Stimulated activated CD4-positive, alpha-beta T cell treated with anti-CD3 and anti-CD28 coated beads, Interleukin-2, amount 100 ng/mL, for 4 hours (primary cell): Measurements from ENCODE around the gene CD3G.
A peak's percentile ranks its signal among the peaks of the same experiment; 100 is the strongest.

Experiments
- DNase-seq: peaks from one replicate; pipeline ENCODE4 v3.0.0-alpha.2; 2020; ENCODE audit warnings: low read depth

Gene CD3G

GRCh38 chr11:118325283-118325682 lies 18.9 kb upstream of the CD3G start:
- DNase-seq = no peak

GRCh38 chr11:118328745-118329144 lies 15.4 kb upstream of the CD3G start:
- DNase-seq = no peak

- no peak for DNase-seq
Observed at GRCh38 chr11:118334745-118335144, 9.4 kb upstream of the CD3G start.

- DNase-seq = peak; percentile 90
Observed at GRCh38 chr11:118338637-118339061, 5.5 kb upstream of the CD3G start.

- no peak for DNase-seq
Observed at GRCh38 chr11:118339281-118339961, 4.7 kb upstream of the CD3G start.

GRCh38 chr11:118340449-118340848 lies 3.7 kb upstream of the CD3G start:
- DNase-seq = no peak

- no peak for DNase-seq
Observed at GRCh38 chr11:118341261-118341660, 2.9 kb upstream of the CD3G start.

- DNase-seq = no peak
Observed at GRCh38 chr11:118341815-118342489, 2.2 kb upstream of the CD3G start.

- peak; percentile 74 for DNase-seq
Observed at GRCh38 chr11:118342503-118343161, 1.5 kb upstream of the CD3G start, which contains the start of gene CD3D. Gene CD3D (minus strand): TSS chr11:118342705. CDS start chr11:118342607, 98 bp downstream.

GRCh38 chr11:118343248-118343647 lies 896 bp upstream of the CD3G start:
- DNase-seq = no peak

- DNase-seq = no peak
Observed at GRCh38 chr11:118349475-118349874, 5.3 kb downstream of the CD3G start.

GRCh38 chr11:118353084-118353710 lies 9.1 kb downstream of the CD3G start:
- no peak for DNase-seq

- DNase-seq = no peak
Observed at GRCh38 chr11:118358071-118358470, 13.9 kb downstream of the CD3G start.

- peak; percentile 98 for DNase-seq
Observed at GRCh38 chr11:118359295-118359958, 15.3 kb downstream of the CD3G start, which contains the start of gene UBE4A. Gene UBE4A (plus strand): TSS chr11:118359600. CDS start chr11:118365081, 5,481 bp downstream.

- DNase-seq = no peak
Observed at GRCh38 chr11:118364956-118365615, 20.9 kb downstream of the CD3G start.

GRCh38 chr11:118366287-118366686 lies 22.1 kb downstream of the CD3G start:
- DNase-seq = no peak

GRCh38 chr11:118370774-118371173 lies 26.6 kb downstream of the CD3G start:
- no peak for DNase-seq

- DNase-seq = no peak
Observed at GRCh38 chr11:118373263-118373662, 29.1 kb downstream of the CD3G start.

GRCh38 chr11:118373871-118374270 lies 29.7 kb downstream of the CD3G start:
- no peak for DNase-seq

- no peak for DNase-seq
Observed at GRCh38 chr11:118374729-118375128, 30.6 kb downstream of the CD3G start.

GRCh38 chr11:118375978-118376377 lies 31.8 kb downstream of the CD3G start:
- DNase-seq = no peak
